22Rv1 (cell line): ENCODE data around the gene NUP107.

Experiments used
- H3K27ac ChIP-seq: fragments of 450-650 bp; 2 replicates; pipeline ENCODE4 v1.5.1; 2017
- ZFX ChIP-seq: fragments of 450-650 bp; IDR thresholded peaks from 2 replicates; pipeline ENCODE4 v1.6.1; 2017; ENCODE audit warnings: antibody characterized with exemption, borderline replicate concordance
- TF ChIP-seq, protein P1 (sequence below): fragments of 450-650 bp; IDR thresholded peaks from 2 replicates; pipeline ENCODE4 v1.5.1; 2017; ENCODE audit warnings: mild to moderate bottlenecking

NUP107 gene

GRCh38 chr12:68674376-68674775 is 12.4 kb upstream of the NUP107 start:
- H3K27ac ChIP-seq, result no peak overlapping the region
- TF ChIP-seq, protein P1, sequence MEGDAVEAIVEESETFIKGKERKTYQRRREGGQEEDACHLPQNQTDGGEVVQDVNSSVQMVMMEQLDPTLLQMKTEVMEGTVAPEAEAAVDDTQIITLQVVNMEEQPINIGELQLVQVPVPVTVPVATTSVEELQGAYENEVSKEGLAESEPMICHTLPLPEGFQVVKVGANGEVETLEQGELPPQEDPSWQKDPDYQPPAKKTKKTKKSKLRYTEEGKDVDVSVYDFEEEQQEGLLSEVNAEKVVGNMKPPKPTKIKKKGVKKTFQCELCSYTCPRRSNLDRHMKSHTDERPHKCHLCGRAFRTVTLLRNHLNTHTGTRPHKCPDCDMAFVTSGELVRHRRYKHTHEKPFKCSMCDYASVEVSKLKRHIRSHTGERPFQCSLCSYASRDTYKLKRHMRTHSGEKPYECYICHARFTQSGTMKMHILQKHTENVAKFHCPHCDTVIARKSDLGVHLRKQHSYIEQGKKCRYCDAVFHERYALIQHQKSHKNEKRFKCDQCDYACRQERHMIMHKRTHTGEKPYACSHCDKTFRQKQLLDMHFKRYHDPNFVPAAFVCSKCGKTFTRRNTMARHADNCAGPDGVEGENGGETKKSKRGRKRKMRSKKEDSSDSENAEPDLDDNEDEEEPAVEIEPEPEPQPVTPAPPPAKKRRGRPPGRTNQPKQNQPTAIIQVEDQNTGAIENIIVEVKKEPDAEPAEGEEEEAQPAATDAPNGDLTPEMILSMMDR, result no peak
- no peak for TF ChIP-seq ZFX

DNA sequence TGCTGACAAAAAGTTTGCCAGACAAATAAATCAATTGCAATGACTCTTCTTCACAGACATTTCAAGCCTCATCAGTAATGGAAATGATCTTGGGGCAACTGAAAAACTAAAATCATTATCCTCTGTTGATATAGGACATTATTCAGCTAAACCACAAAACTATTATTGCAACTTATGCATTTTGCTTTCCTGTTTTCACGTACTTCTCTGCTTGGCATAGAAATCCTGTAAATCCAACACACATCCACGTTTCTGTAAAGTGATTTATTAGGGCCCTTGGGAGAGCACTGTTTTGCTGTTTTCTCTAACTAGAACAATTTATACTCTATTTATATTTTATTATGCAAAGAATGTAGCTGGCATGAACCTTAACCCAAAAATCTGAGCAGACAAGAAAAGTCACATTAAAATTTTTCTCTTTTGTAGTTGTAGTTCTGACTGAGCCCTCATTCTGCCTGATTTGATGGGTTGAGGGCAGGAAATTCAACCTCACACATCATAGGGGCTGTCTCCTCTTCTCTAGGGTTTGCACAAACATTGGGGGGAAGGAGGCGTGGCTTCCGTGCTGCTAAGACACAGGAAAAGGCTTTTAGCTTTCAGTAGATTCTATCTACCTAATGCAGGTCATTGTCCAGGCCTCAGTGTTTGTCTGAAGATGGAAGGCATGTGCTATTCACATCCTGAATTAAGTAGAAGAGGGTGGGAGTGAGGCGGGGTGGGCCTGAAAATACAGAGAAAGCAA is 11.5 kb upstream of the NUP107 start:
- no peak overlapping the region for H3K27ac ChIP-seq
- TF ChIP-seq, protein P1, result no peak
- TF ChIP-seq ZFX, result no peak

GRCh38 chr12:68676854-68677253 is 9.9 kb upstream of the NUP107 start:
- peak overlapping the region; percentile 30; the same call in 1 of the 2 replicates for H3K27ac ChIP-seq

DNA sequence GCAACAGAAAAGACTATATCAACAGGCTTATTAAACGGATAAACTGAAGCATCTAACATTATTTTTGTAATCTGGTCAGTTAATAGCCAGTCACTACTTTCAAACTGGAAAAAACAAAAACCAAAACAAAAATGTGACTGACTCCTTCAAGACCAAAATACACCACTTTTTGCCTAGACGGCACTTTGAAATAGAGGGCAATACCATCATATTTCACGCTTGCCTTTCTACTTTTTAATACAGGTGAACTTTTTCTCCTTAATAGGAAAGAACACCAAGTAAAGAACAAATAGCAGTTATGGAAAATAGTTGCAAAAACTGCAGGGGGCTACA is 550 bp upstream of the NUP107 start:
- H3K27ac ChIP-seq, result peak overlapping the region; percentile 84
- no peak for TF ChIP-seq ZFX
- TF ChIP-seq, protein P1, result no peak

GRCh38 chr12:68695454-68695853 is 8.7 kb downstream of the NUP107 start:
- TF ChIP-seq ZFX, result no peak
- TF ChIP-seq, protein P1, result no peak
- H3K27ac ChIP-seq, result no peak overlapping the region

GRCh38 chr12:68699486-68699885 is 12.7 kb downstream of the NUP107 start:
- H3K27ac ChIP-seq, result no peak overlapping the region
- TF ChIP-seq, protein P1, result no peak
- TF ChIP-seq ZFX, result no peak

- H3K27ac ChIP-seq, result no peak overlapping the region
- TF ChIP-seq, protein P1, result no peak
- no peak for TF ChIP-seq ZFX
Observed at GRCh38 chr12:68727776-68728175, 41.0 kb downstream of the NUP107 start.

DNA sequence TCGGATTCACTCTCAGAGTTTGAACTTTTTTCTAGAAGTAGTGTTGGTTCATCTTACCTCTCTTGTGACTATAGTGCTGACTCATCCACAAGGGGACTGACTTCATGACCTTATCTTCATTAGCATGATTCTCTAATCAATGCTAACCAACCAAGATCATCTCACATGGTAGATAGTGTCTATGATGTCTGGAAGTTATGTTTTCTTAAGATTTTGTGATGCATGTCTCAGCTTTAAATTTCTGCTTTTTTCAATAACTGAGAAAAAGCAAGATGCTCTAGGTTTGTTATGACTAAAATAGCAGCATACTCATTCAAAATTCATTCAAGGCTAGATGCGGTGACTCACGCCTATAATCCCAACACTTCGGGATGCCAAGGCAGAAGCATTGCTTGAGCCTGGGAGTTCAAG is 46.9 kb downstream of the NUP107 start:
- TF ChIP-seq ZFX, result no peak
- TF ChIP-seq, protein P1, result no peak
- no peak overlapping the region for H3K27ac ChIP-seq
